ENCODE measurements around the gene PRC1. TPM values are rescaled to one million over a fixed set of nuclear protein-coding genes. Genes with fewer than 3 reads are reported as not detected.
"Not testable (repeated sequence)": the region's sequence is repeated elsewhere in the genome, so short reads cannot be mapped to it uniquely, and the experiment has no call there.

PRC1 gene
- total RNA-seq, 1 donor from 2014 or later: 32.5 TPM

DNA sequence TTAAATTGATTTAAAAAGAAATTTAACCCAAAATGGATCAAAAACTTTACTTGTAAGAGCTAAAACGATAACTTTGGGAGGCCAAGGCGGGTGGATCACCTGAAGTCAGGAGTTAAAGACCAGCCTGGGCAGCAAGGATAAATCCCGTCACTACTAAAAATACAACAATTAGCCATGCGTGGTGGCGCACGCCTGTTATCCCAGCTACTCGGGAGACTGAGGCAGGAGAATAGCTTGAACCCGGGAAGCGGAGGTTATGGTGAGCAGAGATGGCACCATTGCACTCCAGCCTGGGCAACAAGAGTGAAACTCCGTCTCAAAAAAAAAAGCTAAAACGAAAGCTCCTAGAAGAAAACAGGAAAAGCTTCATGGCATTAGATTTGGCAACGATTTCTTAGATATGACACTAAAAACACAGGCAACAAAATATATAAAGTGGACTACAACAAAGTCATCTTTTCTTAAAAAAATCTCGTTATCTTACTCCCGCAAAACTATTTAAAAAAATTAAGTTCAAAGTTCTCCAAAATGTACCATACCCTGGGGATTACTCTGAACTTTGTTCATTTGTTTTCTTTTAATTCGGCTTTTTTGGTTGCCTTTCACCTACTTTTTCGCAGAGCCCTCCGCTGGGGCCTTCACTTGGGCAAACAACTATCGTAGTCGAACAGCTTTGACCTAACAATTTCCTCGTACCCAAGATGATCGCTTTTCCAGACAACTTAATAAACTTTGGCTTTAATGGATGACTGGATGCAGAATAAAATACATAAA is 64.9 kb downstream of the PRC1 start:
- TF ChIP-seq, protein P1, sequence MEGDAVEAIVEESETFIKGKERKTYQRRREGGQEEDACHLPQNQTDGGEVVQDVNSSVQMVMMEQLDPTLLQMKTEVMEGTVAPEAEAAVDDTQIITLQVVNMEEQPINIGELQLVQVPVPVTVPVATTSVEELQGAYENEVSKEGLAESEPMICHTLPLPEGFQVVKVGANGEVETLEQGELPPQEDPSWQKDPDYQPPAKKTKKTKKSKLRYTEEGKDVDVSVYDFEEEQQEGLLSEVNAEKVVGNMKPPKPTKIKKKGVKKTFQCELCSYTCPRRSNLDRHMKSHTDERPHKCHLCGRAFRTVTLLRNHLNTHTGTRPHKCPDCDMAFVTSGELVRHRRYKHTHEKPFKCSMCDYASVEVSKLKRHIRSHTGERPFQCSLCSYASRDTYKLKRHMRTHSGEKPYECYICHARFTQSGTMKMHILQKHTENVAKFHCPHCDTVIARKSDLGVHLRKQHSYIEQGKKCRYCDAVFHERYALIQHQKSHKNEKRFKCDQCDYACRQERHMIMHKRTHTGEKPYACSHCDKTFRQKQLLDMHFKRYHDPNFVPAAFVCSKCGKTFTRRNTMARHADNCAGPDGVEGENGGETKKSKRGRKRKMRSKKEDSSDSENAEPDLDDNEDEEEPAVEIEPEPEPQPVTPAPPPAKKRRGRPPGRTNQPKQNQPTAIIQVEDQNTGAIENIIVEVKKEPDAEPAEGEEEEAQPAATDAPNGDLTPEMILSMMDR (IDR thresholded peaks at IDR 0.05): no peak
- DNase-seq (ENCODE audit: low spot score): no peak
- H3K27me3 Mint-ChIP-seq (ENCODE audit: low read depth): no peaks in the 10 kb centered on the region
- no peaks in the 10 kb centered on the region for H3K9me3 Mint-ChIP-seq (ENCODE audit: low read depth)
- no peaks in the 10 kb centered on the region for H3K36me3 Mint-ChIP-seq (ENCODE audit: low read depth)
- H3K4me3 Mint-ChIP-seq (ENCODE audit: unreplicated experiment): no peak overlapping the region
- no peak overlapping the region for H3K27ac Mint-ChIP-seq (ENCODE audit: unreplicated experiment)
- peaks cover 15% of the 10 kb centered on the region for H3K4me1 Mint-ChIP-seq (ENCODE audit: low read depth)

DNA sequence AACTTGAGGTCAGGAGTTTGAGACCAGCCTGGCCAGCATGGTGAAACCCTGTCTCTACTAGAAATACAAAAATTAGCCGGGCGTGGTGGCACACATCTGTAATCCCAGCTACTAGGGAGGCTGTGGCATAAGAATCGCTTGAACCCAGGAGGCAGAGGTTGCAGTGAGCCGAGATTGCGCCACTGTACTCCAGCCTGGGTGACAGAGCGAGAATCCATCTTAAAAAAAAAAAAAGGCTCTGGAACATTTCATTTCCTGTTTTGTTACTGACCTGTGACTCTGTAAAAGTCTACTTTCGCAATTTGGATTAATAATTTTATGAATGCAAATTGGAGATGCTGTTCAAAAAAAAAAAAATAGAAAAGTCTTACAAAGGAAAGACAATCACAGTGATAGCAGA is 66.2 kb downstream of the PRC1 start:
- not testable (repeated sequence) for DNase-seq (ENCODE audit: low spot score); H3K9me3 Mint-ChIP-seq (ENCODE audit: low read depth); H3K36me3 Mint-ChIP-seq (ENCODE audit: low read depth); H3K27ac Mint-ChIP-seq (ENCODE audit: unreplicated experiment); H3K4me3 Mint-ChIP-seq (ENCODE audit: unreplicated experiment); H3K27me3 Mint-ChIP-seq (ENCODE audit: low read depth)
- H3K4me1 Mint-ChIP-seq (ENCODE audit: low read depth): peaks cover 10% of the 10 kb centered on the region

DNA sequence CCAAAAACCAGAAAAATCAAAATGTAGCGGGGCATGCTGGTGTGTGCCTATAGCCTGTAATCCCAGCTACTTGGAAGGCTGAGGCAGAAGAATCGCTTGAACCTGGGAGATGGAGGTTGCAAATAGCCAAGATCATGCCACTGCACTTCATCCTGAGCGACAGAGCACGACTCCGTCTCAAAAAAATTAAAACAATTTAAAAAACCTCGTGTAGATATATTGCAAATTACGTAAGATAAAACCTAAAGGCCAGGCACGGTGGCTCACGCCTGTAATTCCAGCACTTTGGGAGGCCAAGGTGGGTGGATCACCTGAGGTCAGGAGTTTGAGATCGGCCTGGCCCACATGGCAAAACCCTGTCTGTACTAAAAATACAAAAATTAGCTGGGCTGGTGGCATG is 67.6 kb downstream of the PRC1 start:
- not testable (repeated sequence) for H3K4me1 Mint-ChIP-seq (ENCODE audit: low read depth); H3K27me3 Mint-ChIP-seq (ENCODE audit: low read depth); H3K9me3 Mint-ChIP-seq (ENCODE audit: low read depth); H3K36me3 Mint-ChIP-seq (ENCODE audit: low read depth); DNase-seq (ENCODE audit: low spot score); H3K27ac Mint-ChIP-seq (ENCODE audit: unreplicated experiment); H3K4me3 Mint-ChIP-seq (ENCODE audit: unreplicated experiment)

DNA sequence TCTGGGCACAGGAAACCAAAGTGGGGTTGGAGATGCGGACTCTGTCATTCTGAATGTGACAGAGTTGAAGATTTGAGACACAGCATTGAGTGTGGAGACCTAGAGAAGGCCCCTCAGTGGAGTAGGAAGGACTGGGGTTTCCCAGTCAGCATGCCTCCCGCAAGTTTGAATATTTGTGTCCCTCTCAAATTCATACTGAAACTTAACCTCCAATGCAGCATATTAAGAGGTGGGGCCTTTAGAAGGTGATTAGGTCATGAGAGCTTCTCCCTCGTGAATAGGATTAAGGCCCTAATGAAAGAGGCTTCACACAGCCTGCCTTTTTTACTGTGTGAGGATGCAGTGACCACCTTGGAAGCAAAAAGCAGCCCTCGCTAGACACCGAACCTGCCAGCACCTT is 70.0 kb downstream of the PRC1 start:
- TF ChIP-seq, protein P1 (IDR thresholded peaks at IDR 0.05): no peak
- H3K4me3 Mint-ChIP-seq (ENCODE audit: unreplicated experiment): no peak overlapping the region
- H3K9me3 Mint-ChIP-seq (ENCODE audit: low read depth): no peaks in the 10 kb centered on the region
- H3K4me1 Mint-ChIP-seq (ENCODE audit: low read depth): no peaks in the 10 kb centered on the region
- H3K27ac Mint-ChIP-seq (ENCODE audit: unreplicated experiment): no peak overlapping the region
- H3K27me3 Mint-ChIP-seq (ENCODE audit: low read depth): no peaks in the 10 kb centered on the region
- H3K36me3 Mint-ChIP-seq (ENCODE audit: low read depth): peaks cover 10% of the 10 kb centered on the region
- no peak for DNase-seq (ENCODE audit: low spot score)

DNA sequence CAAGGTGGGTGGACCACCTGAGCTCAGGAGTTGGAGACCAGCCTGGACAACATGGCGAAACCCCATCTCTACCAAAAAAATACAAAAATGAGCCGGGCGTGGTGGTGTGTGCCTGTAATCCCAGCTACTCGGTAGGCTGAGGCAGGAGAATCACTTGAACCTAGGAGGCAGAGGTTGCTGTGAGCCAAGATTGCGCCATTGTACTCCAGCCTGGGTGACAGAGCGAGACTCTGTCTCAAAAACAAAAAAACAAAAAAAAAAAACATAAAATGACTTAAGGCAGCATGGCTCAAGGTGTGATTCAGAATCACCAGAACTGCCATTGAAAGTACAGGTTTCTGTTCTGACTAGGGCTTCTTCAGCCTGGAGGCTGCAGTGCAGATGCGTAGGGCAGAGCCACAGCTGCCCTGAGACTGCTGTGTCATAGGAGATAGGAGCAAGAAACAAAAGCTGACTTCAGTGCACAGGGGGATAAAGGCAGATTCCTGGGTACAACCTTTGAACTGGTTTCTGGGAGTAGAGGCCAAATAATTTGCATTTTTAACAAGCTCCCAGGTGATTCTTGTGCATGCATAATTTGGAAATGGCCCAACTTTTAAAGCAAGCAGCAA is 71.5 kb downstream of the PRC1 start:
- H3K4me3 Mint-ChIP-seq (ENCODE audit: unreplicated experiment); DNase-seq (ENCODE audit: low spot score); H3K9me3 Mint-ChIP-seq (ENCODE audit: low read depth); H3K4me1 Mint-ChIP-seq (ENCODE audit: low read depth); H3K27ac Mint-ChIP-seq (ENCODE audit: unreplicated experiment); H3K27me3 Mint-ChIP-seq (ENCODE audit: low read depth): not testable (repeated sequence)
- H3K36me3 Mint-ChIP-seq (ENCODE audit: low read depth): peaks cover 17% of the 10 kb centered on the region

DNA sequence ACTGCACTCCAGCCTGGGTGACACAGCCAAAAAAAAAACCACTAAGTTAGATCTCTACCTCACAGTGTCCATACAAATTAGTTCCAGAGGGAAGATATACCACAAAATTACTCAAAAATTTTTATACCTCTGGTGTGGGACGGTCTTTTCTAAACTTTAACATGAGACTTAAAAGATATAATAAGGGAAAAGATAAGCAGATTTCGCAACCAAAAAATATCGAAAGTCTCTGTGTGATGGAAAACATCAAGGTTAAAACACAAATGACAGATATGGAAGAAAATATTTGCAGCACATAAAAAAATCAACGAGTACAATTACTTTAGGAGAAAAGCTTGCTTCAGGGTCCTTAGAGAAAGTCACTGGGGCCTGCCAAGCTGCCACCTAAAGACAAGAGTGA is 72.4 kb downstream of the PRC1 start:
- Mint-ChIP-seq H3K9me3 (ENCODE audit: low read depth) (no peaks in the 10 kb centered on the region), H3K4me1 (ENCODE audit: low read depth) (no peaks in the 10 kb centered on the region), H3K36me3 (ENCODE audit: low read depth) (peaks cover 22% of the 10 kb centered on the region), H3K4me3 (ENCODE audit: unreplicated experiment) (no peak overlapping the region), H3K27ac (ENCODE audit: unreplicated experiment) (no peak overlapping the region), H3K27me3 (ENCODE audit: low read depth) (no peaks in the 10 kb centered on the region)
- TF ChIP-seq, protein P1 (IDR thresholded peaks at IDR 0.05): no peak
- DNase-seq (ENCODE audit: low spot score): no peak

Data from chondrocyte (in vitro differentiated cells).